NT2/D1 (cell line): ENCODE data around the gene VTI1B.

ENCODE experiments used
- SUZ12 ChIP-seq: IDR thresholded peaks from 2 replicates; pipeline ENCODE4 v1.6.1; 2011; ENCODE audit not compliant: insufficient read length, insufficient read depth; ENCODE audit errors: extremely low read depth
- YY1 ChIP-seq: IDR thresholded peaks from 2 replicates; pipeline ENCODE4 v1.6.1; 2011; ENCODE audit not compliant: insufficient read length, insufficient read depth
- ZNF274 ChIP-seq: IDR thresholded peaks from 2 replicates; pipeline ENCODE4 v1.6.1; 2011; ENCODE audit warnings: mild to moderate bottlenecking, low read depth, low read length

GRCh38 chr14:67690011-67690410 is 15.6 kb upstream of the VTI1B start:
- TF ChIP-seq YY1 = no peak
- TF ChIP-seq ZNF274 = no peak
- TF ChIP-seq SUZ12 = no peak
